HepG2 (cell line): ENCODE data around the gene LZTR1. TPM values are rescaled to one million over a fixed set of nuclear protein-coding genes. Genes with fewer than 3 reads are reported as not detected.

Experiments used
- ATAC-seq: fragments of 200-7000 bp; cut with Tn5 transposase; 3 replicates; pipeline ENCODE4 v1.9.1; 2020; ENCODE audit warnings: mild to moderate bottlenecking, moderate library complexity
- BruUV-seq: library from RNA; stranded (reverse); fragments of 400-500 nt; replicated peaks from 2 replicates; lab custom pipeline; 2021; lab: Mats Ljungman, UMichigan
- CTCF ChIA-PET: fragments of 300-600 bp; formaldehyde crosslinking; extraction: SDS; loops from one replicate; lab custom pipeline; 2021; ENCODE audit warnings: low total read pairs, inconsistent platforms, low intra/inter-chr PET ratio; lab: Yijun Ruan, JAX
- POLR2A ChIA-PET: fragments of 350-600 bp; sonication (Branson Sonifier 250); formaldehyde crosslinking; loops from one replicate; lab custom pipeline; 2020; ENCODE audit warnings: antibody characterized with exemption, inconsistent platforms; lab: Yijun Ruan, JAX
- DNase-seq: peaks from one replicate; pipeline ENCODE4 v3.0.0-alpha.2; 2015; ENCODE audit warnings: low spot score
- FAIRE-seq: peaks from 3 replicates; lab custom pipeline; 2011; peaks lifted over from hg19 to GRCh38; lab: Jason Lieb, UNC
- H2AFZ ChIP-seq: one replicate; pipeline ENCODE4 v1.6.1; 2011; ENCODE audit warnings: low read length, inconsistent platforms
- H3K27ac ChIP-seq: fragments of 300-600 bp; 3 replicates; pipeline ENCODE4 v1.8.0; 2011; ENCODE audit warnings: mixed run types, mild to moderate bottlenecking, mixed read lengths, low read length, inconsistent platforms; ENCODE audit not compliant: insufficient read depth; ENCODE audit errors: extremely low read length
- H3K27me3 ChIP-seq, 2 experiments: fragments of 200-600 bp in 1 of 2; 2 replicates in 1 of 2; 3 replicates in 1 of 2; pipeline versions ENCODE4 v1.6.0 to v1.8.0; 2011; ENCODE audit warnings: low read length in 2 of 2, mild to moderate bottlenecking in 2 of 2, moderate library complexity in 2 of 2, inconsistent platforms in 1 of 2; ENCODE audit not compliant: insufficient read depth in 2 of 2, control insufficient read depth in 1 of 2
- H3K36me3 ChIP-seq, 2 experiments: fragments of 200-600 bp in 1 of 2; replicated peaks in 1 of 2; 2 replicates in 1 of 2; 3 replicates in 1 of 2; pipeline versions ENCODE4 v1.5.1 to v1.8.0; 2011; ENCODE audit warnings: low read length in 2 of 2, inconsistent platforms in 1 of 2; ENCODE audit not compliant: insufficient read depth in 2 of 2, control insufficient read depth in 1 of 2
- H3K4me1 ChIP-seq: 2 replicates; pipeline ENCODE4 v1.5.1; 2012; ENCODE audit warnings: low read length, inconsistent platforms; ENCODE audit not compliant: insufficient read depth
- H3K4me2 ChIP-seq: 2 replicates; pipeline ENCODE4 v1.6.0; 2011; ENCODE audit warnings: low read depth, low read length, inconsistent platforms
- H3K4me3 ChIP-seq, 3 experiments: fragments of 200-600 bp in 1 of 3; sonication (generic), shearing (Covaris generic) in 1 of 3; replicated peaks in 1 of 3; 2 replicates each; pipeline ENCODE4 v1.5.1; 2011 to 2016; ENCODE audit warnings: low read length in 3 of 3, inconsistent platforms in 2 of 3, low read depth in 2 of 3, mild to moderate bottlenecking in 2 of 3, control low read depth in 1 of 3, mixed read lengths in 1 of 3; ENCODE audit not compliant: insufficient read depth in 1 of 3
- H3K79me2 ChIP-seq: one replicate; pipeline ENCODE4 v1.6.1; 2011; ENCODE audit warnings: low read length, inconsistent platforms; ENCODE audit not compliant: insufficient read depth
- H3K9ac ChIP-seq: 2 replicates; pipeline ENCODE4 v1.6.0; 2011; ENCODE audit warnings: mild to moderate bottlenecking, low read depth, low read length, inconsistent platforms; ENCODE audit not compliant: insufficient read depth
- H3K9me3 ChIP-seq: 2 replicates; pipeline ENCODE4 v1.5.1; 2012; ENCODE audit warnings: mild to moderate bottlenecking, low read length
- H4K20me1 ChIP-seq: 2 replicates; pipeline ENCODE4 v1.6.0; 2011; ENCODE audit warnings: inconsistent platforms, mild to moderate bottlenecking, low read length, moderate library complexity; ENCODE audit not compliant: insufficient read depth
- HNF1B ChIP-seq: sonication (generic); formaldehyde crosslinking; IDR thresholded peaks from 2 replicates; pipeline ENCODE4 v1.5.1; 2020; ENCODE audit warnings: mild to moderate bottlenecking, moderate library complexity, missing genetic modification reagents
- ZNF605 ChIP-seq: sonication (generic); formaldehyde crosslinking; IDR thresholded peaks from 2 replicates; pipeline ENCODE4 v1.8.0; 2022; ENCODE audit warnings: mild to moderate bottlenecking, missing genetic modification reagents
- WGBS: methylation state at CpG from one replicate; pipeline ENCODE4 v1.1.6; 2017; ENCODE audit warnings: low lambda C conversion rate; 5-methylcytosine and 5-hydroxymethylcytosine counted together
- in situ Hi-C: cut with HindIII; loops from 2 replicates; pipeline ENCODE4 v1.10.0; 2017; ENCODE audit warnings: low pct_unique_long_range_greater_than_20kb; ENCODE audit not compliant: extremely low pct_ligation_motif_present
- intact Hi-C: fragments of 100-400 bp; cut with micrococcal nuclease; formaldehyde crosslinking; loops from one replicate; pipeline ENCODE4 v1.10.0; 2022; ENCODE audit not compliant: unreplicated experiment
- polyA plus RNA-seq, 8 experiments: library from polyadenylated mRNA; depleted of rRNA in 3 of 8; stranded (reverse) in 7 of 8; unstranded in 1 of 8; fragments of >200 nt; fragmentation: Illumina TruSeq in 4 of 8; extraction: Trizol in 4 of 8; gene quantifications; 2 replicates each; pipeline versions ENCODE4 v1.2.1 to v1.2.3, GENCODE V29; 2011 to 2016; ENCODE audit warnings: low read depth in 4 of 8, missing spikeins in 1 of 8, mixed read lengths in 1 of 8; ENCODE audit not compliant: insufficient read depth in 1 of 8
- total RNA-seq, 5 experiments: library from RNA; depleted of rRNA; stranded (reverse); fragments of >200 nt; fragmentation: Illumina TruSeq; extraction: Trizol; gene quantifications; 2 replicates each; pipeline ENCODE4 v1.2.3, GENCODE V29; 2016; ENCODE audit warnings: low read depth in 1 of 5

LZTR1 gene
- total and polyA plus RNA-seq, 2 of the 13 experiments (the other 11 are each of a cell fraction or from before 2014, with no cell fraction given): 21.8 to 22.4 TPM

- TF ChIP-seq HNF1B (CRISPR knock-in tag) (no peak), ZNF605 (CRISPR knock-in tag) (no peak)
- in situ Hi-C loops (no loop called here), intact Hi-C loops (no loop called here)
- Histone ChIP-seq H3K36me3 (peaks cover 2 to 35% of the 10 kb centered on the region in 2 experiments; a peak in 4 of 5 replicates), H2AFZ (no peak overlapping the region), H3K79me2 (no peaks in the 10 kb centered on the region), H3K9ac (no peak overlapping the region), H3K4me1 (no peaks in the 10 kb centered on the region), H3K27me3 (no peaks in the 10 kb centered on the region), H3K9me3 (no peaks in the 10 kb centered on the region), H3K4me3 (no peak overlapping the region), H3K27ac (no peak overlapping the region), H3K4me2 (no peak overlapping the region), H4K20me1 (no peaks in the 10 kb centered on the region)
- DNase-seq (no peak), FAIRE-seq (no peak), ATAC-seq (no peak)
- CTCF ChIA-PET: no interaction called here
- POLR2A ChIA-PET: interaction anchor here (2.2 kb wide), 1 partner anchor 13 kb away, joined by 10 read pairs; the partner anchor contains the start of gene THAP7
- 72% methylated on average over 14 of the region's 17 CpGs for WGBS
- BruUV-seq: no TSS peak
Observed at GRCh38 chr22:20989323-20990138, 7.4 kb downstream of the LZTR1 start.
